Fibroblast of peridontal ligament (primary cell): ENCODE data around the gene RALGDS.
"Not testable (repeated sequence)": the region's sequence is repeated elsewhere in the genome, so short reads cannot be mapped to it uniquely, and the experiment has no call there.

ENCODE experiments used
- DNase-seq: peaks from one replicate; pipeline ENCODE4 v3.0.0-alpha.2; 2010; ENCODE audit errors: extremely low read depth

Gene RALGDS

GRCh38 chr9:133067006-133067405 lies 54.0 kb downstream of the RALGDS start:
- DNase-seq = no peak

GRCh38 chr9:133066181-133066983 lies 54.7 kb downstream of the RALGDS start:
- no peak for DNase-seq

- DNase-seq = no peak
Observed at GRCh38 chr9:133065070-133065388, 56.0 kb downstream of the RALGDS start.

- no peak for DNase-seq
Observed at GRCh38 chr9:133064241-133065069, 56.6 kb downstream of the RALGDS start.

GRCh38 chr9:133063500-133064231 lies 57.4 kb downstream of the RALGDS start:
- no peak for DNase-seq

- no peak for DNase-seq
Observed at GRCh38 chr9:133063159-133063499, 57.9 kb downstream of the RALGDS start.

GRCh38 chr9:133062569-133062968 lies 58.5 kb downstream of the RALGDS start:
- DNase-seq = not testable (repeated sequence)

- not testable (repeated sequence) for DNase-seq
Observed at GRCh38 chr9:133061764-133062145, 59.3 kb downstream of the RALGDS start, which contains the start of gene CEL. Gene CEL, plus strand, starts transcription at chr9:133061981. Its CDS starts 22 bp downstream, at chr9:133062003.

- DNase-seq = not testable (repeated sequence)
Observed at GRCh38 chr9:133061019-133061763, 59.8 kb downstream of the RALGDS start.

- no peak for DNase-seq
Observed at GRCh38 chr9:133060417-133060841, 60.6 kb downstream of the RALGDS start.

- DNase-seq = no peak
Observed at GRCh38 chr9:133059623-133060022, 61.4 kb downstream of the RALGDS start.

- DNase-seq = no peak
Observed at GRCh38 chr9:133058550-133059320, 62.3 kb downstream of the RALGDS start.

GRCh38 chr9:133058071-133058470 lies 63.0 kb downstream of the RALGDS start:
- no peak for DNase-seq

- no peak for DNase-seq
Observed at GRCh38 chr9:133057553-133057952, 63.5 kb downstream of the RALGDS start.

- no peak for DNase-seq
Observed at GRCh38 chr9:133057006-133057405, 64.0 kb downstream of the RALGDS start.

GRCh38 chr9:133056533-133056932 lies 64.5 kb downstream of the RALGDS start:
- DNase-seq = no peak

- no peak for DNase-seq
Observed at GRCh38 chr9:133055788-133056420, 65.1 kb downstream of the RALGDS start.

GRCh38 chr9:133054966-133055365 lies 66.1 kb downstream of the RALGDS start:
- DNase-seq = peak; percentile 53

- DNase-seq = no peak
Observed at GRCh38 chr9:133054194-133054890, 66.7 kb downstream of the RALGDS start.
